GM21360 (cell line): Measurements from ENCODE around the gene PTTG1IP.

Experiments used
- ATAC-seq: cut with Tn5 transposase; IDR thresholded peaks from one replicate; pipeline ENCODE4 v1.9.1; 2021; ENCODE audit warnings: mild to moderate bottlenecking, moderate library complexity; ENCODE audit not compliant: unreplicated experiment

PTTG1IP gene

GRCh38 chr21:44869781-44870747 is 3.4 kb downstream of the PTTG1IP start:
- ATAC-seq: no peak

DNA sequence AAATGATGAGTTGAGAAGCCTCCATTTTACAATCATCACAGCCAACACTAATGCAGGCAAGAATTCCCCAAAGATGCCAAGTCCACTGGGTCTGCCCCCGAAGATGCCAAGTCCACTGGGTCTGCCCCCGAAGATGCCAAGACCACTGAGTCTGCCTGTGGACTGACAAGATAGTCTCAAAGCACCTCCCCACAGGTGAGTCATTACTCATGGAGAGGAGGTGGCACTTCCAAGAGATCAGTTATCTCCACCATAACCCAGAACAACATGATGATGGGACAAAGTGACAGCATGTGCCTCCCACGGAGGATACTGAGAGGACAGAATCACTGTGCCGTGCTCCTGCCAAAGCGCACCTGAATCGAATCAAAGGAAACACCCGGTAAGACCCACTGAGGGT is 4.8 kb downstream of the PTTG1IP start:
- ATAC-seq: no peak

GRCh38 chr21:44867999-44868700 is 5.3 kb downstream of the PTTG1IP start:
- no peak for ATAC-seq

DNA sequence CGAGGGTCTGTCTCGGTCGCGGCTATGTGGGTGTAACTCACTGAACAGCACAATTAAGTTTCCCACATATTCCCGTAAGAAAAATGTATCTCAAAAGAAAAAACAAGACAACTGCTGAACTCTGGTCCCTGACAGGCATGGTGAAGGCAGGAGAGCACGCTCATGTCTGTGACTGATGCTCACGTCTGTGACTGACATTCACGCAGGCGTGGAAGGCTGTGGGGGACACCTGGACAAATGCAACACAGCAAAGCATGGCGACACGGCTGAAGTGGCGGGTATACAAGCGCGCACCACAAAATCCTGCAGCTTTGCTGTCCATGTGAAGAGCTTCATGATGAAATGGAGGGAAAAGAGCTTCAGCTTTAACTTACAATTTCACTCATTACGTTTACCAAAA is 6.0 kb downstream of the PTTG1IP start:
- ATAC-seq: no peak

- ATAC-seq: no peak
Observed at GRCh38 chr21:44866780-44867179, 6.7 kb downstream of the PTTG1IP start.

- no peak for ATAC-seq
Observed at GRCh38 chr21:44865561-44866280, 7.8 kb downstream of the PTTG1IP start.

DNA sequence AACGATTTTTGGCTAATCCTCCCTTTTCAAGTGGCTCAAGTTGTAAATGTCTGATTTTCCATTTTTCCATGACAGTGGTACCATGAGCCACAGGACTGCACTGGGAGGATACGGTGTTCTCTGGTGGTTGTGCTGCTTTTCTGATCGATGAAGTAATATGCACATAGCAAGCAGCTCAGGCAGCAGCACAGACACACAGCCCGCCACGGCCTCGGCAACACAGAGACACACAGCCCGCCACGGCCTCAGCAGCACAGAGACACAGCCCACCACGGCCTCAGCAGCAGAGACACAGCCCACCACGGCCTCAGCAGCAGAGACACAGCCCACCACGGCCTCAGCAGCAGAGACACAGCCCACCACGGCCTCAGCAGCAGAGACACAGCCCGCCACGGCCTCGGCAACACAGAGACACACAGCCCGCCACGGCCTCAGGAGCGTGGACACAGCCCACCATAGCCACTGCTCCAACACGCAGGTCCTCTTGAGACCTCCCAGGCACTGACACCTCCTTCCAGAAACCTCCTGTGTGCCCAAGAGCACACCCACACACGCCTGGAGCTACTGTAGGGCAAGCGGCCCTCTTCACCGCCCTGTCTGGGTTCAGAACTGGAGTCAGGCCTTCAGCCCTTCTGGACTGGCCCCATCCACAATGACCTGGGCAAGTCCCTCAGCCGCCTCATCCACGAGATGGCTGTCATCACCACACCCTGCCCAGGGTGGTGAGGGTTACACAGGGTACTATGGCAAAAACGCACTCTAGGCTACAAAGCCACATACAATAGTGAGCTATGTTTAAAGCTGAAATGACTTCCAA is 10.4 kb downstream of the PTTG1IP start:
- no peak for ATAC-seq

GRCh38 chr21:44858791-44859190 is 14.7 kb downstream of the PTTG1IP start:
- no peak for ATAC-seq

GRCh38 chr21:44858291-44858690 is 15.2 kb downstream of the PTTG1IP start:
- ATAC-seq: no peak

GRCh38 chr21:44857127-44857892 is 16.2 kb downstream of the PTTG1IP start:
- ATAC-seq: no peak

GRCh38 chr21:44856131-44856530 is 17.4 kb downstream of the PTTG1IP start:
- ATAC-seq: no peak

DNA sequence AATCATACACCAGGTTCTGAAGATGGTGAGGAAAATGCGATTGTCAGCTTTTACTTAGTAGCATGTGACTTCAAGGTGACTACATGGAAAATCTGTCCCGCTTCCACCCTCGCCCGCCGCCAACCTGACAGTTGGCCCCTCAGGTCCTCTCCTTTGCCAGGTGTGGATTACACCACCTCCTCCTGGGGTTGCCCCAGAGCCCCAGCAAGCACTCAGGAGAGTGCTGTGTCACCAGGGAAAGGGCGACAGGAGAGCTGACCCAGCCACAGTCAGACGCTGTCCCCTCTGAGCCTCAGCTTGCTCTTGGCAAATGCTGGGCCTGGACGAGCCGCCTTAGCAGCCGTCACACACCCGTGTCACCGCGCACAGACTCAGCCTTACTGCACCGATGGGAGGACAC is 17.9 kb downstream of the PTTG1IP start:
- no peak for ATAC-seq

DNA sequence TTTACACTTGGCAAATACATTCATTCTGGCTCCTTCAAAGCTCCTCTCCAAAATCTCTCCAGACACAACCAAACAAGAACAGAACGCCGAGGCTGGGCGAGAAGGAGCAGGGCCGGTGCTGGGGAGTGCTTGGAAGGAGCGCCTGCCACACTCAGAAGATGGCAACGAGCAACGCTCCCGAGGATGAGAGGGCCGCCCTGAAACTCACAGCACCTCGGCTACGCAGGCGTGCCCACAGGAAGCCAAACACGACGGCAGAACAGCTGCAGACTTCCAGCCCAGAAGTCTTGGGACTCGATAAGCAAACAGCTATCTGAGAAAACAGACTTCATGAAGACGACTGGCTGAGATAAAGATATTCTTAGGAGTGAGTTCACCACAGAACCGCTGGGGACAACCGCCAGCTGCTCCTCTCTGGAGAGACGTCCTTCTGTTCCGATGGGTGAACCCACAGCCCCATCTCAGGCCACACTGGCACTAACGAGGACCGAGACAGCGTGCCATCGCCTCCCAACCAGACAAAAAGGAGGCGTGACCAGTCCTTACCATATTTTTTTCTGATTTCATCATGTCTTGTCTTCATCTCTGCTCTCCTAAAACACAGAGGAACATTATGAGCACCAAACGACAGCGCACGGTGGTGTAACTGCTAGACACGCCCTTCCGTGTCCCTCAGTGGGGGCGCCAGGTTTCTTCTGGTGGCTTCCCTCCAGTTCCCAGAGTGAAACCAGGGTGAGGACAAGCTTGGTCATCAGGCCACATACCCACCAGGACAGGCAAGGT is 18.6 kb downstream of the PTTG1IP start:
- no peak for ATAC-seq

GRCh38 chr21:44854391-44854663 is 19.2 kb downstream of the PTTG1IP start:
- no peak for ATAC-seq

- no peak for ATAC-seq
Observed at GRCh38 chr21:44853601-44854390, 19.7 kb downstream of the PTTG1IP start.

GRCh38 chr21:44850905-44851657 is 22.4 kb downstream of the PTTG1IP start:
- ATAC-seq: no peak

DNA sequence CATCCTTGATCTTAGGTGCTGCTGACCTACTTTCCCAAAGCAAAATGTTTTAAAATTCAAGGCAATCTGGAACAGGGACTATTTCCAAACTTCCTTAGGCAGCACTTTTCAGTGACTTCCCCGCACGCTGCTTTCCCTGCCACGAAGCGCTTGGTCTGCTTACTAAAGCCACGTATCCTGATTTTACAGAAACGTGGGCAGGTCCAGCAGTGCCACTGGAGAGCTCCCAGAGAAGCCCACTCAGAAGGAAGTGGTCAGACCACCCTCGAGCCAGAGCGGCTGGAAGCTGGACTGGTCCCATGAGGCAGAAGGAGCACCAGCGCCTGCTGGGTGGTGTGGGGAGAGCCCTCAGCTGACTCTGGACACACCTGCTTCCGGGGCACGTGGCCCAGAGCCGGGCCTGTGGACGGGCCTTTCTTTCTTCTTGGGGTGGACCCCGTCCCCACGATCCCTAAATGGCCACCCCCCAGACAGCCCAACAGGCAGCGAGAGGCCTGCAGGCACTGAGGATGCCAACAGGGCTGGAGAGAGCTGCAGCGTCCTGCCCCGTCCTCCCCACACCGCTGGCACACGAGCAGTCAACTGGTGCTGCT is 23.2 kb downstream of the PTTG1IP start:
- no peak for ATAC-seq
